GM12874 (cell line): Measurements from ENCODE around the gene NDUFS5.

Experiments used
- TF ChIP-seq, protein P1 (sequence below): IDR thresholded peaks from 2 replicates; pipeline ENCODE4 v1.5.1; 2011; ENCODE audit warnings: low read depth, mild to moderate bottlenecking, control low read depth, low read length, moderate library complexity; ENCODE audit not compliant: insufficient read depth

NDUFS5 gene

DNA sequence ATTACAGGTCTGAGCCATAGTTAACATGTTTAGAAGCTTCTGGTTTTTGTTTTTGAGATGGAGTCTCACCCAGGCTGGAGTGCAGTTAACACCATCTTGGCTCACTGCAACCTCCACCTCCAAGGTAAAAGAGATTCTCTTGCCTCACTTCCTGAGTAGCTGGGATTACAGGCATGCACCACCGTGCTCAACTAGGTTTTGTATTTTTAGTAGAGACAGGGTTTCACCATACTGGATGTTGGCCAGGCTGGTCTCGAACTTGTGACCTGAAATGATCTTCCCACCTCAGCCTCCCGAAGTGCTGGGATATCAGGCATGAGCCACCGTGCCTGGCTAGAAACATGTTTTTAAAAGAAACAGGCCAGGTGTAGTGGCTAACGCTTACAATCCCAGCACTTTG, 10.5 kb downstream of the NDUFS5 start:
- TF ChIP-seq, protein P1, sequence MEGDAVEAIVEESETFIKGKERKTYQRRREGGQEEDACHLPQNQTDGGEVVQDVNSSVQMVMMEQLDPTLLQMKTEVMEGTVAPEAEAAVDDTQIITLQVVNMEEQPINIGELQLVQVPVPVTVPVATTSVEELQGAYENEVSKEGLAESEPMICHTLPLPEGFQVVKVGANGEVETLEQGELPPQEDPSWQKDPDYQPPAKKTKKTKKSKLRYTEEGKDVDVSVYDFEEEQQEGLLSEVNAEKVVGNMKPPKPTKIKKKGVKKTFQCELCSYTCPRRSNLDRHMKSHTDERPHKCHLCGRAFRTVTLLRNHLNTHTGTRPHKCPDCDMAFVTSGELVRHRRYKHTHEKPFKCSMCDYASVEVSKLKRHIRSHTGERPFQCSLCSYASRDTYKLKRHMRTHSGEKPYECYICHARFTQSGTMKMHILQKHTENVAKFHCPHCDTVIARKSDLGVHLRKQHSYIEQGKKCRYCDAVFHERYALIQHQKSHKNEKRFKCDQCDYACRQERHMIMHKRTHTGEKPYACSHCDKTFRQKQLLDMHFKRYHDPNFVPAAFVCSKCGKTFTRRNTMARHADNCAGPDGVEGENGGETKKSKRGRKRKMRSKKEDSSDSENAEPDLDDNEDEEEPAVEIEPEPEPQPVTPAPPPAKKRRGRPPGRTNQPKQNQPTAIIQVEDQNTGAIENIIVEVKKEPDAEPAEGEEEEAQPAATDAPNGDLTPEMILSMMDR: no peak

DNA sequence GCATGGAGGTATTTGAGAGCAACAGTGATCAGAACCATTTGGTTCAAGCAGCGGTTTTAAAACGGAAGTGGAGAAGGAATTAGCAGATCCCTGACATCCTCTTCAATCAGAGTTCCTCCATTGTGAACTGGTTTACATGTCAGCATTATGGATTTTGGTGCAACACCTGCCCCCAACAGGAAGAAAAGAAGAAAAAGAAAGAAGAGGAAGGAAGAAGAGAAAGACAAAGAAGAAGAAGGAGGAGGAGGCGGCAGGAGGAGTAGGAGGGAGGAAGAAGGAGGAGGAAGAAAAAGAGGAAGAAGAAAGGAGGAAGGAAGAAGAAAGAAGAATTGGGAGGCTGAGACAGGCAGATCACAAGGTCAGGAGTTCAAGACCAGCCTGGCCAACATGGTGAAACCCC, 17.4 kb downstream of the NDUFS5 start:
- TF ChIP-seq, protein P1: no peak

DNA sequence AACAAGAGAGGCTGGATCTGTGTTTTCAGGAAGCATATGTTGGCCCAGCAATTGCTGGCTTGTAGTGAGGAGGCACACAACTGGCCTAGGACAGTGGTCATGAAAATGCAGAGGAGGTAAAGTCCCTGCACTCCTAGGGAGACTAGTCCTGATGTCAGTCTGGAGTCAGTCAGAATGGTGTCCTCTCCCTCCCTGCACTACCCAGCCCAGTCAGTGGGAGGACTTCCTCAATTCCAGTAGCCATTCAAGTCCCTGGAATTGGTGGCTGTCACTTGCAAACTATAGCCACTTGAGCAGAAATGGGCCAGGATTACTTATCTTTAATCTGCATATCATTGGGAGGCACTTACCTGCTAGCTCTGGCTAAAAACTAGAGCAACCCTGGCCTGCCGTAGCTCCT, 18.6 kb downstream of the NDUFS5 start:
- TF ChIP-seq, protein P1: no peak

DNA sequence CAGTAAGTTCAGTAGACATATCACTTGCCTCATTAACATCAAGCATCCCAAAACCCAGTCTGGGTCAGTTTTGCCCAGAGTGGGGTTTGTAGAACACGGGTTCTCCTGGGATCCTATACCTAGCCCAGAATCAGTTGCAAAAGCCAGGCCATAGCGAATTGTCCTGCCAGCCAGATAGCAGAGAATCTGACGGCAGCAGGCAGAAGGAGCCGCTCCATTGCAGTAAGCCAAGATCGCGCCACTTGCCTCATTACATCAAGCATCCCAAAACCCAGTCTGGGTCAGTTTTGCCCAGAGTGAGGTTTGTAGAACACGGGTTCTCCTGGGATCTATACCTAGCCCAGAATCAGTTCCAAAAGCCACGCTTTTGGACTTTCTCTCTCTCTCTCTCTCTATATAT, 19.1 kb downstream of the NDUFS5 start:
- TF ChIP-seq, protein P1: no peak

DNA sequence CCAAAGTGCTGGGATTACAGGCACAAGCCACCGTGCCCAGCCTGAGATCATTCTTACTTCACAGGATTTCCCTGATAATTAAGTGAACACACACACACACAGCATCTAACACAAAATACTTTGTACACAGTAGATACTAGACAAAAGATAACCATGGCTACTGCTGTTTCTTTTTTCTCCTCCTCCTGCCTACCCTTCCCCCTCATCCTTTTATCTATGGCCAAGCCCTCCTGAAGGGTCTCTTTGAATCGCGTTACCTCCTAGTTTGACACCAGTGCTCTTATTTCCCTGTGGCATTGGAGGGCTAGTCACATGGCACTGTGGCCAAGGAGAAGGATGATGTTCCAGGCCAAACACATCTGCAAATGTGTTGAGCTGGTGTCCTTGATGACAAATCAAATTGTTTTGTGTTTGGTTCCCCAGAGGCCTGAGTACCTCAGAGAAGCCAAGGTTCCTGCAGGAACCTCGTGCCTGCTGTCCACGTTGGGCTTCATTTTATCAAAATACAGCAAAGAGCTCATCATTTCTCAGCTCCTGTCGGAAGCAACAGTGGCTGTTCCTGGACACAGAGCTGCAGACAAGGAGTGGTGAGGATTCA, 20.6 kb downstream of the NDUFS5 start:
- TF ChIP-seq, protein P1: no peak

DNA sequence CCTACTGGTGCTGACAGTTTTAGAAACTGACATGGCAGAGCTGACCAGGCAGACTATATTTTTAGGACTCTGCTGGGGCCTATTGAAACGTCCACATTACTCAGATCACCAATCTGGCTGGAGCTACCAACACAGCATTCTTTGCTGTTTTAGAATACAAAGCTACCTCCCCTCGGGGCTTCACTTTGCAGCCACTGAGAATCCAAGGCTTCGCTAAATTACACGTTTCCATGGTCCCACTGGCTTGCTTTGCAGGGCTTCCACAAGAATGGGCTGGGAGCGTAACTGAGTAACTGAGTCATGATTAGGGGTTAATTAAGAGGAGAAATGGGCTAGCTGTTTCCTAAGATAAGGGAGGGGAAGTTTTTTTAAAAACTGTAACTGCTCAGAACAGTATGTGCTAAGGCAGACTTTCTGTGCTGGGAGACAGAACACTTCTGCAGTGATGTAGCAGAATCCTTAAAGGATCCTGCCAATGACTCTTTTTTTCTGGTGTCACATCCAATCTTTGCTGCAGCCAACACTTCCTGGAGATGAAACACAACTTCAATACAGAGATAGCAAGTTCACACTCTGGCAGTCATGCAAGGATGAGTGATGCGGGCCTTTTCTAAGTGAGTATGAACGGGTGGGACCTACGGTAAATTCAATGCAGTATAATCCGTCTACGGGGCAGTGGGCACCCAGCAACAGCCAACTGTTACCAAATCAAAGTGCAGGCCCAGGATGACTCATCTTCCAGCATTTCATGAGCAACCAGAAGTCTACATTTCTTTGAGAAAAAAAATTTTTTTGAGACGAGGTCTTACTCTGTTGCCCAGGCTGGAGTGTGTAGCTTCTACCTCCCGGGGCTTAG, 21.5 kb downstream of the NDUFS5 start:
- TF ChIP-seq, protein P1: no peak

DNA sequence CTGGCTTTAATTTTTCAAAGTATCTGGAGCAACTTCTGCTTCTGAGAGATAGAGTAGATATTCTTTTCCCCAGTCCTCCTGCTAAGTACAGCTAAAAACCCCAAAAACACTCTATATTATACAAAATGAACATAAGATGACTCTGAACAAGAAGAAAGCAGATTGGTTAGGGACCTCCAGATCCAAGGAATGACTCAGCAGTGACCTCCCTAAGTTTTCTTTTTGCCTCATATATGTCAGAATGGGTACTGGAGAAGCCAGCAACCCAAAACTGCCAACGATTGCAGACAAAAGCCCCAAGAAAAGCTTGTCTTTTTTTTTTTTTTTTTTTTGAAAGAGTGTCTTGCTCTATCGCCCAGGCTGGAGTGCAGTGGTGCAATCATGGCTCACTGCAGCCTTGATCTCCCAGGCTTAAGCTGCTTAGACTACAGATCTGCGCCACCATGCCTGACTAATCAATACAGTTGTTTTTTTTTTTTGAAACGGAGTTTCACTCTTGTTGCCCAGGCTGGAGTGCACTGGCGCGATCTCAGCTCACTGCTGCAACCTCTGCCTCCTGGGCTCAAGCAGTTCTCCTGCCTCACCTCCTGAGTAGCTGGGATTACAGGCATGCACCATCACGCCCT, 22.7 kb downstream of the NDUFS5 start:
- TF ChIP-seq, protein P1: no peak
